GM18498 (cell line): ENCODE data around the gene DPPA3.
"Not testable (repeated sequence)": the region's sequence is repeated elsewhere in the genome, so short reads cannot be mapped to it uniquely, and the experiment has no call there.

Source experiments
- ATAC-seq: cut with Tn5 transposase; IDR thresholded peaks from one replicate; pipeline ENCODE4 v1.9.1; 2021; ENCODE audit warnings: mild to moderate bottlenecking, moderate library complexity; ENCODE audit not compliant: unreplicated experiment

Gene DPPA3

GRCh38 chr12:7729746-7730145, 18.5 kb downstream of the DPPA3 start:
- no peak for ATAC-seq

GRCh38 chr12:7730984-7731383, 19.8 kb downstream of the DPPA3 start:
- ATAC-seq = not testable (repeated sequence)

GRCh38 chr12:7731486-7731885, 20.3 kb downstream of the DPPA3 start:
- ATAC-seq = no peak

GRCh38 chr12:7732993-7733392, 21.8 kb downstream of the DPPA3 start:
- ATAC-seq = no peak

- ATAC-seq = no peak
These were observed 36.0 kb downstream of the DPPA3 start, which contains the start of gene CLEC4C for GRCh38 chr12:7747246-7747645. TSS of gene CLEC4C (minus strand) at chr12:7747375. CDS start at chr12:7747348, 27 bp downstream.

GRCh38 chr12:7748852-7749251, 37.6 kb downstream of the DPPA3 start:
- no peak for ATAC-seq

GRCh38 chr12:7749442-7749841, 38.2 kb downstream of the DPPA3 start:
- no peak for ATAC-seq

- no peak for ATAC-seq
These were observed 39.1 kb downstream of the DPPA3 start for GRCh38 chr12:7750350-7750749.

- no peak for ATAC-seq
These were observed 40.2 kb downstream of the DPPA3 start for GRCh38 chr12:7751394-7751793.

GRCh38 chr12:7751941-7752922, 41.0 kb downstream of the DPPA3 start:
- ATAC-seq = not testable (repeated sequence)

GRCh38 chr12:7755668-7756067, 44.4 kb downstream of the DPPA3 start:
- not testable (repeated sequence) for ATAC-seq

- no peak for ATAC-seq
These were observed 45.8 kb downstream of the DPPA3 start for GRCh38 chr12:7756993-7757392.

GRCh38 chr12:7758766-7759140, 47.5 kb downstream of the DPPA3 start:
- no peak for ATAC-seq
